Left hindlimb (tissue), 1 donor: ENCODE measurements around the gene TTC9B.
"Not testable (repeated sequence)": the region's sequence is repeated elsewhere in the genome, so short reads cannot be mapped to it uniquely, and the experiment has no call there.

Experiments
- DNase-seq: peaks from one replicate; pipeline ENCODE4 v3.0.0-alpha.2; 2018

Gene TTC9B

DNA sequence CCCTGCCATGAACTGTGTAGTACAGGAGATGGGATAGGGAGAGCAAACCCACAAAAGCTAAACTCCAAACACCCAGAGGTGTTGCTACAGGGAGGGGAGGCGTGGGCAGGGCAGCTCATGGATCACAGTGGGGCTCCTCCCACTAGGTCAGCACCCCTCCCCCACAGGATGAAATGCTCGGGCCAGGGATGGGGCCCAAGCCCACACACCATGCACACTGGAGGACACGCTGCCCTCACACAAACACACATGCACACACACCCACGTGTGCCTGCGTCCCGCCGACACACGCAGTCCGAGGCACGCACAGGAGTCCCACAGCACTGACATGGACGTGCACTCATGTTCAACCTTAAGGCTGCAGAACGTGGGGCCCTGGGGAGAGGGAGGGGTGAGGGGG, 14.3 kb upstream of the TTC9B start:
- no peak for DNase-seq

DNA sequence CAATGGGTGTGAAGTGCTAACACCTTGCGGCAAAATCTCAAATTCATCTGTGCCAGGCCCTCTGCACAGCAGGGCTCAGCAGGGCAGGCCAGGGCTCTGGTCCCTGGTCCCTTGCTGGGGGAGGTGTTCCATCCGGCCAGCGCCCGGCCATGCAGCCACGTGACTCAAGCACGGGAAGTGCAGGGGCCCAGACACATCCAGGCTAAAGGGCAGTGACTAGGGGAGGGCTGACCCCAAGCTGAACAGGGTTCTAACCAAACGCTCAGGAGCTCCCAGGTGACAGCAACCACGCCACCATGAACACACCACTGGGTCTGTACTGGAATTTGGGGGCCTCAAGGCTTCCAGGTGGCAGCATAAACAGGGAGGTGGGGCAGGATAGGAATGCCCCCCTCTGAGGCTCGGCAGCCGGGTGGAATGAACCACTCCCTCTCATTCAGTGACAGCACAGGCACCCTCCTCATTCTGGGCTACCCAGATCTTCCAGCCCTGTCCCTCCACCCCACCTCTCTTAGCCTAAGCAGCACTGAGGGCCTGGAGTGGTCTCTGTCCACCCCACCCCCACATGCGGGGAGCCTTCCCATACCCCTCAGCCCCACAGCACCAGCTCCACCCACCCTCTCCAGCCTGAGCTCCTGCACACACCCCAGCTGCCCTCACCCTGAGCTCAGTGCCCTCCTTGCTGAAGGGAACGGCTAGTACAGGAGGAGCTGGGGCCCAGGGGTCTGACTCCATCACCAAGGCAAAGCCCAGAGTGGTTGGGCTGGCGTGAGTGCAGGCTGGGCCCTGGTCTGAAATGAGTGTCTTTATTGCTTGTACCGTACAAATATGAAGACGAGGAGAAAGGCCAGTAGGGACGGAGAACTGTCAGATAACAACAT, 13.6 kb upstream of the TTC9B start:
- no peak for DNase-seq

DNA sequence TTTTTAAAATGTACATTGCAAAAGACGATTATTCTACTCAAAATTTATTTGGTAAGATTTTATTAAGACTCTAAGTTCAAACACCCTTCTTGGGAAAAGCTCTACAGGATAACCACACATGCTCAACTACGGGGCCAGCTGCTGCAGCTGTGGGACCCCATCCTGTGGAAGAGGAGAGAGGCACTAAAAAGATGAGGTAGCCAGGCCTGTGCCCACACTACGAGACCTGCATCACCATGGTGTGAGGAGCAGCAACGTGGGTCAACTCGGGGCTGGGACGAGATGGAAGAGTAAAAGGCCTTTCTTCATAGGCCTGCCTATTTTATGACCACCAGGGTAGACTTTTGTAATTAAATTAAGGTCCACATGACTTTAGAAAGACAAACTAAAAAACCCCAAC, 12.9 kb upstream of the TTC9B start:
- no peak for DNase-seq

DNA sequence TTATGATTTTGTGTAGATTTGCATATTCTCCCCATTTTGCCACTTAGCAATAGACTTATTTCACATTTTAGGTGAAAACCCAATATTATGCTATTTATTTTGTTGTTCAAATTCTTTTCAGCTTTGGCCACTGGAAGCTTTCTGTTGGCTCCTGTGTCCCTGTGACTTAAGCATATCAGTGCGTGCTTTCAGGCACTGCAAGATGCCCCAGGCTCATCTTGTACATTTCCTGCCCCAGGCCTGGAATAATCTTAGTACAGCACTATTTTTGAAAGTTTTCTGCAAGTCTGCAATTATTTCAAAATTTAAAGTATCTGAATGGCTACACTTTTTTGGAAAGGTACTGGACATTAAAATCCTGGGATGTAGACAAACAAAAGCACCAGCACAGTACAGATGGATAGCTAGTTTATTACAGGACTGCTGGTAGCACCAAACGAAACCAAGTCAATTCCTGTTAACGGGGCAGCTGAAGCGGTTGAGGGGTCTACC, 11.8 kb upstream of the TTC9B start:
- DNase-seq, result no peak

DNA sequence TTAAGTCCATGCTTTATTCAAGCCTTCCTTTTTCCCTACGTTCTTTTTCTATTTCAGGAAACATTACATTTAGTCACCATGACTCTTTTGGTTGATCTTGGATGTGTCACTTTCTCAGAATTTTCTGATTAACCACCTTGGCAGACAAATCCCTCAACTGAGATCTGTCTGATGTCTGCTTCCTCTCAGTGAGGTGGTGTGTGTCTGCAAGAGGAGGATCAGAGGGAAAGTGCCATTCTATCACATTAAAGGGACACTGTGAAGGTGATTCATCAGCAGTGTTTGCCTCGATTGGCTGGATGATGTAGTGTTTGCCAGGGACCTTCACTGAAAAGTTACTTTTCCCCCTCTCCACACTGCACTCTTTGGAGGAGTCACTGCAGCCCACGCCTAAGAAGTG, 11.3 kb upstream of the TTC9B start:
- DNase-seq, result no peak

DNA sequence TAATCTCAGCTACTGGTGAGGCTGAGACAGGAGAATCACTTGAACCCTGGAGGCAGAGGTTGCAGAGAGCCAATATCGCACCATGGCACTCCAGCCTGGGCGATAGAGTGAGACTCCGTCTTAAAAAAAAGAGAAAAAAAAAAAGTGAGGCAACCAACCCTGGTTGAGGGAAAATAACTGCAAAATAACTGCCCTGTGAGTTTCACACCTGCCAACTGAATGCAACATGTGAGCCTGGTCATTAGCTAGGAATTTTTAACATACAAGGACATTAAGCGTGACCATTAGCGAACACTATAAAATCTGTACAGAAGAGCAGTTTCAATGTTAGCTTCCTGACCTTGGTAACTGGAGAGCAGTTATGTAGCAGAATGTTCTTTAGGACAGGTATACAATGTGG, 10.7 kb upstream of the TTC9B start:
- DNase-seq, result no peak

DNA sequence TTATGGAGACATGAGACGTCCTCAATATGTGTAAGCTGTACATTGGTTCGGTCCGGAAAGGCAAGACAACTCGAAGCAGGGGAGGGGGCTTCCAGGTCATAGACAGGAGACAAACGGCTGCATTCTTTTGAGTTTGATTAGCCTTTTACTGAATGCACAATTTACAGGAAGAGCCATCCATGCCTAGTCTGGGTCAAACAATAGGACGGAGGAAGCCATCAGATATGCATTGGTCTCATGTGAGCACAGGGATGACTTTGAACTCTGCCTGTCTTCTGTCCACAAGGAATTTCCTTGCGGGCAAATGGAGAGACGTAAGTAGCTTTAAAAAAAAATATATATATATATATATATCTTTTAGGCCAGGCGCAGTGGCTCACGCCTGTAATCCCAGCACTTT, 10.2 kb upstream of the TTC9B start:
- DNase-seq, result no peak

DNA sequence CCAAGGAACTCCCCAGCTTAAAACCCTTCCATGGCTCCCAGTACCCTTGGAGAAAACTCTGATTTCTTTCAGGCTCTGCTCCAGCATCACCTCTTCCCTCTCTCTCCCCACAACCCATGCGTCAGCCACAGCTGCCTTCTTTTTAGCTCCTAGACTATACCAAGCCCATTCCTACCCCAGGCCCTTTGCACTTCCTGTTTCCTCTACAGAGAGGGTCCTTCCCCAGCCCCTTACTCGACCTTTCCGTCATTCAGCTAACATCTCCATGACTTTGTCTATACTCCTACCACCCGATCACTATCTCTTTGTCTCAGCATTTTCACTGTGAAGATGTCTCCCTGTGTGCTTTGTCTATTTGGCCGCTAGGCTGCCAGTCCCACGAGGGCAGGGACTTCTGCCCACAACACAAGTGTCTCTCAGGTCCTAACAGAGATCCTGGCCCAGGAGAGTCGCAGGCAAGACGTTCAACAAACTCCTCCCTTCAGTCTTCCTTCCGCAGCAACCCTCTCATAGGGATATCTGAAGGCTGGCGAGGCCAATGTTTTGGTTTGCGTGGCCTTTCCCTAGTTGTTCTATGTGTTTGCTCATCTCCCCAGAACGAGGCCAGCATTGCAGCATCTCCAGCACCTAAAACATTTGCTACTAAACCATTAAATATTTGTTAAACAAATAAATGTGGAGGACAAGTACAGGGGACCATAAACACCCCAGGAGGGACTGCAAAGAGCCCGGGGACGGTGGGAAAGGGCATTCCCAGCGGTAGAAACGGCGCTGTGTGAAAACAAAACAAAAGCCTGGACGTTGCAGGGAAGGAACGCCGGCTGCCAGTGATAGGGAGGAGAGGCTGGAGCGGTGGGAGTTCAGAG, 7.5 kb upstream of the TTC9B start:
- DNase-seq, result peak; percentile 38

DNA sequence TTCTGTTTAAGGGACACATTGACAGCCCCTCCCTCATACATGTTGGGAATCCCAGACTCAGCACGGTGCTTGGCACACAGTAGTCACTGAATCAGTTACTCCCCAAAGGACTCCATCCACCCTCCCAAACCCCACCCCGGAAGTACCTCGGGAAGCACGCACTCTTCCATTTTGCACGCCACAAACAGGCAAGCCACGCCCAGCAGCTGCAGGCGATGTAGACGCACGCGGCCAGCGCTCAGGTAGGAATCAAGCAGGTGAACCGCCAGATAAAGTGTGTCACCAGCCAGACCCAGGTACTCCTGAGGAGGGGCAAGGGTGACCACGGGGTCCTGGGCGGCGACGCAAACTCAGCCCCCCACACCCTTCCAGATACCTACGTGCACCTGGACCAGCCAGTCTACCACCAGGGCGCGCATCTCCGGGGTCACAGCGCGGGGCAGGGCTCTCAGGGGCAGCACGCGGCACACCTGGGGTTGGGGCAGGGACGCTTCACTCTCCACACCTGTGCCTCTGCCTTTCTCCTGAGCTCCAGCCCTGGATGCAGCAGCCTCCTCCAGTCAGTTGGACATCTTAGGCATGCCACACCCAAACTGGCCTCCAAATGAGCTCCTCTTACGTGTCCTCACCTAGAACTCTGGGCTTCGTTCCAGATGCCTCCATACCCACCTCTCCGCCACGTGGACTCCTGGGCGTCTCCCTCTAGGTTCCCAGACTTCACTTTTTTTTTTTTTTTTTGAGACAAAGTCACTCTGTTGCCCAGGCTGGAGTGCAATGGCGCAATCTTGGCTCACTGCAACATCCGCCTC, 6.4 kb upstream of the TTC9B start:
- DNase-seq, result no peak

DNA sequence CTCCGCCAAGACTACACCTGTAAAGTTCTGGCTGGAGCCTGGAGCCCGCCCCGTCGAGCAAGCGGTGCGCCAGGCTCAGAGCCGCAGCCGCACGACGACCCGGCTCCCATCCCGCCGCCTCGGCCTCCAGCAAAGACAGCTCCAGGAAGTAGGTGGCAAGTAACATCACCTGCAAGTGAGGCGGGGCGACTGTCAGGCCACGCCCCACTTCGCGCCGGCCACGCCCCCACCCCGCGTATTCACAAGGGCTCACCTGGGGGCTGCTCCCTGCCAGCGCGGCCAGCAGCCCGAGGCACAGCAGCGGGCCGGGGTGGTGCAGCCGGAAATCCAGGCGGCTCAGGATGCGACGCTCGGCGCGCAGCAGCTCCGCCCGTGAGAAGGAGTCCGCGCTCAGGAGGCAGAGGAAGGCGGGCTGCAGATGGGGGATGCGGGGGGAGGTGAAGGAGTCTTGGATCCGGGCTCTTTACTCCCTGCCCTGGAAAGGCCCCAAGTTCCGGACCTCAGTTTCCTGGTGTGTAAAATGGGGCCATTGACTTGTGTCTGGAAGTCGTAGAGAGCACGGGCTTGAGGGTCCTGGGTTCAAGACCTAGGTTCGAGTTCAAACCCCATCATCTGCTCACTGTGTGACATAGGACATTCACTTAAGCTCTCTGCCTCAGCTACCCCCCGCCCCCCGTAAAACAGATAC, 5.1 kb upstream of the TTC9B start:
- no peak for DNase-seq

DNA sequence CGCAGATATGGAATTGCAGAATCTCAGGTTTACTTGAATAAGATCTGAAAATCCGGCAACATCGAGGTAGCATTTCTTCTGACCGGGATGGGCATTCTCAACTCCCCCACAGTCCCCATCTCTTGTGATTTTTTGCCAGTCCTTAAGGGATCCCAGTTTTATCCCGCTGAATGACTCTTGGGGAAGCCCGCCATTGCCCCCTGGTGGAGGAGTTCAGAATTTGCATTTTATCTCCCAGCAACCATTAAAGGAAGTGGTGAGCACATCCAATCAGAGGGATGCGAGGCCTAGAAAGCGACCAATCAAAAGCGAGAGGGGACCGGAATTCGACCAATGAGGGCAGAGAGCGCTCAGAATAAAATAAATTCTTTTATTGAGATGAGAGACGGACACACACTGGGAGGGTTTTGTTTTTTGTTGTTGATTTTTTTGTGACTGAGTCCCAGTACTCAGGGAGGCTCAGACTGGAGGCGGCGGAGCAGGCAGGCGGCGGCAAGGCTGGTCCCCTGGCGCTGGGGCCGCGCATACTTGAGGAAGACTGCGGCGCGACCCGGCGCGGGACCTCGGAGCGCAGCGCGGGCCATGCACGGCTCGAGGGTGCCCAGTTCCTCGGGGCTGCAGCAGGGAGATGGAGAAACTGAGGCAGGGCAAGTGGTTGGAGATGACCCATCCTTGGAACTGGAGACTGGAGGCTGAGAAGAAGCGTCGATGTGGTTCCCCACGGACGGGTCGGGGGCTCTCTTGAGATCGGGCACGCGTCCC, 3.9 kb upstream of the TTC9B start:
- peak; percentile 86 for DNase-seq

DNA sequence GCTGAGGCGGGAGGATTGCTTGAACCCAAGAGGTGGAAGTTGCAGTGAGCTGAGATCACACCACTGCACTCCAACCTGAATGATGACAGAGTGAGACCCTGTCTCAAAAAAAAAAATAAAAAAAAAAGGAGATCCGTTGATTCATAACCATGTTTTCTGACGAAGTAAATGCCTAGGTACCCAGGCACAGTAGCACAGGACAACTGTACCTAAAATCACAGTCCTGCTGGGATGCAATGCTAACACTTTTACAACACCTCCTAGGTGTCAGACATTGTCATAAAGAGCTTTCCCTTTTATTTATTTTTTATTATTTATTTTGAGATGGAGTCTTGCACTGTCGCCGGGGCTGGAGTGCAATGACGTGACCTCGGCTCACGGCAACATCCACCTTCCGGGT, 2.5 kb upstream of the TTC9B start:
- DNase-seq, result no peak

DNA sequence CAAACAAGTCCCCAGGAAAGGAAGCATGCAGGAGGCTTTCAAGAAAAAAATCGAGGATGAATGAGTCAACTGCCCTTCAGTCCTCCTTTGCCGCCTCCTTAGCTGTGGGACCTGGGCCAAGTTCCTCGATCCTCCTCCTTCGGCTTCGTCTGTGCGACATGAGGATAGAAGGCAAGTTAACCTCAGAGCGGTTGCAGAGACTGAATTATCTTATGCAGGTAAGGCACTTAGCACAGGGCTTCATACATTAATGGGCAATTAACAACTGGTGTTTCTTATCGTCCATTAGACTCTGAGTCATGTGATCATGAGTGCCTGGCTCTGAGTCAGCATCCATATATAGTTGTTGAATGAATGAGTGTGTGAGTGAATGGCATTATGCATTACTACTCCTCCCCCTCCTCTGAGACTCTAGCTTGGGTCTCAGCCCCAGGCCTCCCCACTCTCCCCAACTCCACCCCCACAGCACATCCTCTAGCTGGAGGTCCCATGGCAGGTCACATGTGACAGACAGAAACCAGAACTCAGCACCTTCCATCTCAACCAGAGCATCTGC, 1.6 kb upstream of the TTC9B start:
- DNase-seq, result no peak

DNA sequence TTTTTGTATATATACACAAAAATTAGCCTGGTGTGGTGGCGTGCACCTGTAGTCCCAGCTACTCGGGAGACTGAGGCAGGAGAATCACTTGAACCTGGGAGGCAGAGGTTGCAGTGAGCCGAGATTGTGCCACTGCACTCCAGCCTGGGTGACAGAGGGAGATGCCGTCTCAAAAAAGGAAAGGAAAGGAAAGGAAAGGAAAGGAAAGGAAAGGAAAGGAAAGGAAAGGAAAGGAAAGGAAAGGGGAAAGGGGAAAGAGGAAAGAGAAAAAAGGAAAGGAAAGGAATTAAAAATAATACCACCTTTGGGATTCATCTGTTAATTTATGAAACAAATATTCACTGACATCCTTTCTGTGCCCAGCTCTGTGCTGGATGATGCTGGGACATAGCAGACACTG, 845 bp upstream of the TTC9B start:
- DNase-seq, result not testable (repeated sequence)

DNA sequence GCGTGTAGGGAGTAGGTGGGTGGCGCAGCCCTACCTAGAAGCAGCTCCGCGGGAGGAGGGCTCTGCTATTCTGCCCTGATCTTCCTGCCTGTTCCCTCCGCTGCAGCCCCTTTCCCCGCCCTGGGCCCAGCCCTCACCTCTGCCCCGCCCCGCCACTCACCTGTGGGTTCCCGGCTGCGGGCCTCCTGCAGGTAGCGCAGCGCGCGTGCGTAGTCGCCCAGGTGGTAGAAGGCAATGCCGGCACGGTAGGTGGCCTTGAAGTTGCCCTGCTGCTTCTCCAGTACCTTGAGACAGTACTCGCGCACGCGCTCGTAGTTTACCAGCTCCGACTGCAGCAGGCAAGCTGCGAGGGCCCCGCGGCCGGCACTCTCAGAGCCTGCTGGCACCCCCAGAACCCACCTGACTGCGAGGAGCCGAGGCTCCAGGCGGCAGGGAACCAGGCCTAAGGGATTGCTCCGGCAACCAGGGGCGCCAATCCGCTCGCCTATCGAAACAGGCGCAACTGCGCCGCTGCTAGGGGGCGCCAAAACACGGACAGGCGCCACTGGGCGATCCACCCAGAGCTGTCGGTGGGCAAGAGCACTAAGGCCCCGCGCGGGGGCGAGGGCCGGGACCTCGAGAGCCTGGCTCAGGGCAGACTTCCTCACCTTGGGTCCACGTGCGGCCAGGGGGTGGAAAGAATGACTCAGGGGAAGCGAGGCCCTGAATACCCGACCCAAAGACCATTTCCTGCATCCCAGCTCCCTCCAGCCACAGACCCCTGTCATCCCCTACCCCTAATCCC, 965 bp downstream of the TTC9B start:
- no peak for DNase-seq

DNA sequence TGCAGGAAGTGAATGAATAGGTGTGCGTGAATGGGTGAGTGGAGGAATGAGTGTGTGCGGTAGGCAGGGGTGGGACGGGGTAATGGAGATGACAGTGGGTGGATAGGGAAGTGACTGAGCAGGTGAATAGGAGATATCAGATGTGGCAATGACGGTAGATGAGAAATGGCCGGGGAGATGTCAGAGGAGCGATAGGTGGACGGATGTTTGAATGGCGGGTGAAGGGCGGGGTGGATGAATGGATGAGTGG, 1.5 kb downstream of the TTC9B start:
- no peak for DNase-seq

DNA sequence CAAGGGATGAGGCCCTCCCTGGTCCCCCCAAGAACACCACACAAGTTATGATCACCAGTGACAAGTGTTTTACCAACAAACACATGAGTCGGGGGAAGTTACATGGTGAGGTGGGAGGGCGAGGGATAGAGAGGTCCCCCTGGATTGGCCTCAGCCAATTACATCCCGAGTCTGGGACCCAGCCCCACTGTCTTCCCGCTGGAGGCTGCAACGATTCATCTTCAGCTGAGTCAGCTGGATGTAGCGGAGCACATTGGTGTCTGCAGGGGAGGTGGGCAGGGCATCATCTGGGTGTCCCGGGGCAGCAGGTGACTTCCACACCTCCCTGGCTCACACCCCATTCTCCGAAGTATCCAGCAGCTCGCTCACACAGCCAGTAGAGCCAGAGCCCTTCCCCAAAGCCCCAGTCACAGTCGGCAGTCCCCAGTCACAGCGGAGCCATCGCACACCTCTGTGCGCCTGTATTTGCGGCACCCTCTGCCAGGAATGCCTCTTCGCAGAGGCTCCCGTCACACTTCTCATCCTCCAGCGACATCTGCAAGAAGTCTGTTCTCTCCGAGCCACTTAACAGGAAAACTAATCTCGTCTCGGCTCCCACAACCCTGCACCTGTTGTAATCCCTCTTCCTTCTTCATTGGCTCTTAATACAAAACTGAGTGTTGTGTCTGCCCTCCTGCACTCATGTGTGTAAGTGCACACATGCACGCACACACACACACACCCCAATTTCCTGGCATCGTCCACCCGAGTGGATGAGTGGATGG, 2.0 kb downstream of the TTC9B start:
- DNase-seq, result no peak

DNA sequence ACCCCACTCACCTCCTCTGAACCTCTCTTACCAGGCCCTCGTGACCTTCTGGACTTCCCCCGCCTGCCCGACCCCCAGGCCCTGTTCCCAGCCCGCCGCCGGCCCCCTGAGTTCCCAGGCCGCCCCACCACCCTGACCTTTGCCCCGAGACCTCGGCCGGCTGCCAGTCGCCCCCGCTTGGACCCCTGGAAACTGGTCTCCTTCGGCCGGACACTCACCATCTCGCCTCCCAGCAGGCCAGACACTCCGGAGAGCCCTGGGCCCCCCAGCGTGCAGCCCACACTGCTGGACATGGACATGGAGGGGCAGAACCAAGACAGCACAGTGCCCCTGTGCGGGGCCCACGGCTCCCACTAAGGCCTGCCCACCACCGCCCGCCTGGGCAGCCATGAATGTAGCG, 3.2 kb downstream of the TTC9B start:
- DNase-seq, result no peak

DNA sequence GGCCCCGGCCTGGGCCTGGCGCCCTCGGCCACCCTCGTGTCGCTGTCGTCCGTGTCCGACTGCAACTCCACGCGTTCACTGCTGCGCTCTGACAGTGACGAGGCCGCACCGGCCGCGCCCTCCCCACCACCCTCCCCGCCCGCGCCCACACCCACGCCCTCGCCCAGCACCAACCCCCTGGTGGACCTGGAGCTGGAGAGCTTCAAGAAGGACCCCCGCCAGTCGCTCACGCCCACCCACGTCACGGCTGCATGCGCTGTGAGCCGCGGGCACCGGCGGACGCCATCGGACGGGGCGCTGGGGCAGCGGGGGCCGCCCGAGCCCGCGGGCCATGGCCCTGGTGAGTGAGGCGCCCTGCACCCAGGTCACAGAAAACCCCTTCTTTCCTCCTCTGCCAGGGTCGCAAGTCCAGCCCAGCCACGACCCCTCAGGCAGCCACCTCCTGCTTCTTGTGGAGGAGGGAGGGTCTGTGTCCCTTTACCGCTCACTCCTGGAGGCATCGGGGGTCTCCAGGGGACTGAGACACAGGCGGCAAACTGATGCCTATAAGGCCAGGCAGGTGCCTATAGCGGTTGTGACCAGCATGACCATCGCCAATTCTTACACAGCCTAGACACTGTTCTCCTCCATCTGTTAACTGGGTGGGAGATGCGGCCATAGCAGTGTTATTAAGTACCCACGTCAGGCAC, 4.2 kb downstream of the TTC9B start:
- no peak for DNase-seq
